Cerebellar nuclear complex (tissue), 1 donor: ENCODE measurements around the gene EPN2.
"Not testable (repeated sequence)": the region's sequence is repeated elsewhere in the genome, so short reads cannot be mapped to it uniquely, and the experiment has no call there.

Source experiments
- DNase-seq, 2 experiments: peaks; one replicate each; lab custom pipeline; 2025; lab: John Stamatoyannopoulos, UW

Gene EPN2

DNA sequence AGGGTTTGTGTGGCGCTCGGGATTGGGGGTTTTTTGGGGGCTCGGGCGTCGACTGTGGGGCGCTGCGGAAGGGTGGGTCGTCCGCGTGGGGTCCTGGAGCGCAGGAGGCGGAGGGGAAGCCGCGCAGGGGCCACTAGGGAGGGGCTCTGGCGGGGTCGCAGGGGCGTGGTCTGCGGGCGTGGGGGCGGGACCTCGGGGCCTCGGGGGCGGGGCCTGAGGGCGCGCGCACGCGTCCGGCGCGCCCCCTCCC, at the start of gene EPN2:
EPN2 (plus strand) TSS at position 228 of the 250 bp plus-strand sequence. CDS start 45,754 bp downstream, outside the sequence.
- not testable (repeated sequence) for DNase-seq

DNA sequence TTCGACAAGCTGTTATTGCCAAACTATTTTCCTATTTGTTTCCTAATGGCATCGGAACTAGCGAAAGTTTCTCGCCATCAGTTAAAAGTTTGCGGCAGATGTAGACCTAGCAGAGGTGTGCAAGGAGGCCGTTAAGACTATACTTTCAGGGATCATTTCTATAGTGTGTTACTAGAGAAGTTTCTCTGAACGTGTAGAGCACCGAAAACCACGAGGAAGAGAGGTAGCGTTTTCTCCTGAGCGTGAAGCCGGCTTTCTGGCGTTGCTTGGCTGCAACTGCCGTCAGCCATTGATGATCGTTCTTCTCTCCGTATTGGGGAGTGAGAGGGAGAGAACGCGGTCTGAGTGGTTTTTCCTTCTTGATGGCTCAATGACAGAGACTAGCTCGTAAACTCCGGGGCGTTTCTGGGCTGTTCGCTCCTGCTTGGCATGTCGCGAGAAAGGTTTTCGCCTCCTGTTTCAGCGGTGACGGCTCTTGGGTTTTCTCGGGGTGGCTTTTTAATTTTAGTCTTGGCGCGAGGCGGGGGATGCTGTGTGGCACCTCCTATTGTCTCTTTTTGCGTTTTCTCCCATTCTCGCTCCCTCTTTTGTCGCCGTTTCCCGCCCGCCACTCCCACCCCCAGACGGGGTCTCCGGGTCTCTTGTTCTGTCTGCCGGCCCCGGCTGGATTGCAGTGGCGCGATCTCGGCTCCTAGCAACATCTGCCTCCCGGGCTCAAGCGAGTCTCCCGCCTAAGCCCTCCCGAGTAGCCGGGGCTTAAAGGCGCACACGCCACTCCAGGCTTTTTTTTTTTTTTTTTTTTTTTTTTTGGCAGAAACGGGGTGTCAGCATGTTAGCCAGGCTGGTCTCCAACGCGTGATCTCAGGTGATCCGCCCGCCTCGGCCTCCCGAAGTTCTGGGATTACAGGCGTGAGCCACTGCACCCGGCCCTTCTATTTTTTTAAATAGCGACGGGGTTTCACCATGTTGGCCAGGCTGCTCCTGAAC, 49.0 kb upstream of the EPN2 start:
- DNase-seq, result not testable (repeated sequence)

DNA sequence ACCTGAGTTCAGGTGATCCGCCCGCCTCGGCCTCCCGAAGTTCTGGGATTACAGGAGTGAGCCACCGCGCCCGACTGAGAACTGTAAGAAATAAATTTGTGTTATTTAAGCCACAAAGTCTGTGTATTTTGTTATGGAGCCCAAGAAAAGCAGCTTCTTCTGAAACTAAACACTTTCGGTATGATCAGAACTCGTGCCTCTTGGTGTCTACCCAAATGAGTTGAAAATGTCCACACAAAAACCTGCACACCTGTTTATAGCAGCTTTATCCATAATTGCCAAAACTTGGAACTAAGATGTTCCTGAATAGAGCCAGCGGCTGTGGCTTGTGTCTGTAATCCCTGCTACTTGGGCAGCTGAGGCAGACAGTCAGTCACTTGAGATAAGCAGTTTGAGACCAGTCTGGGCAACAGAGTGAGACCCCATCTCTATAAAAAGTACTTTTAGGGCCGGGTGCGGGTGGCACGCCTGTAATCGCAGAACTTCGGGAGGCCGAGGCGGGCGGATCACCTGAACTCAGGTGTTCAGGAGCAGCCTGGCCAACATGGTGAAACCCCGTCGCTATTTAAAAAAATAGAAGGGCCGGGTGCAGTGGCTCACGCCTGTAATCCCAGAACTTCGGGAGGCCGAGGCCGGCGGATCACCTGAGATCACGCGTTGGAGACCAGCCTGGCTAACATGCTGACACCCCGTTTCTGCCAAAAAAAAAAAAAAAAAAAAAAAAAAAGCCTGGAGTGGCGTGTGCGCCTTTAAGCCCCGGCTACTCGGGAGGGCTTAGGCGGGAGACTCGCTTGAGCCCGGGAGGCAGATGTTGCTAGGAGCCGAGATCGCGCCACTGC, 48.1 kb upstream of the EPN2 start:
- not testable (repeated sequence) for DNase-seq

DNA sequence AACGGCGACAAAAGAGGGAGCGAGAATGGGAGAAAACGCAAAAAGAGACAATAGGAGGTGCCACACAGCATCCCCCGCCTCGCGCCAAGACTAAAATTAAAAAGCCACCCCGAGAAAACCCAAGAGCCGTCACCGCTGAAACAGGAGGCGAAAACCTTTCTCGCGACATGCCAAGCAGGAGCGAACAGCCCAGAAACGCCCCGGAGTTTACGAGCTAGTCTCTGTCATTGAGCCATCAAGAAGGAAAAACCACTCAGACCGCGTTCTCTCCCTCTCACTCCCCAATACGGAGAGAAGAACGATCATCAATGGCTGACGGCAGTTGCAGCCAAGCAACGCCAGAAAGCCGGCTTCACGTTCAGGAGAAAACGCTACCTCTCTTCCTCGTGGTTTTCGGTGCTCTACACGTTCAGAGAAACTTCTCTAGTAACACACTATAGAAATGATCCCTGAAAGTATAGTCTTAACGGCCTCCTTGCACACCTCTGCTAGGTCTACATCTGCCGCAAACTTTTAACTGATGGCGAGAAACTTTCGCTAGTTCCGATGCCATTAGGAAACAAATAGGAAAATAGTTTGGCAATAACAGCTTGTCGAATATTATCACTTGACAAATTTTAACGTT, 47.3 kb upstream of the EPN2 start:
- not testable (repeated sequence) for DNase-seq

DNA sequence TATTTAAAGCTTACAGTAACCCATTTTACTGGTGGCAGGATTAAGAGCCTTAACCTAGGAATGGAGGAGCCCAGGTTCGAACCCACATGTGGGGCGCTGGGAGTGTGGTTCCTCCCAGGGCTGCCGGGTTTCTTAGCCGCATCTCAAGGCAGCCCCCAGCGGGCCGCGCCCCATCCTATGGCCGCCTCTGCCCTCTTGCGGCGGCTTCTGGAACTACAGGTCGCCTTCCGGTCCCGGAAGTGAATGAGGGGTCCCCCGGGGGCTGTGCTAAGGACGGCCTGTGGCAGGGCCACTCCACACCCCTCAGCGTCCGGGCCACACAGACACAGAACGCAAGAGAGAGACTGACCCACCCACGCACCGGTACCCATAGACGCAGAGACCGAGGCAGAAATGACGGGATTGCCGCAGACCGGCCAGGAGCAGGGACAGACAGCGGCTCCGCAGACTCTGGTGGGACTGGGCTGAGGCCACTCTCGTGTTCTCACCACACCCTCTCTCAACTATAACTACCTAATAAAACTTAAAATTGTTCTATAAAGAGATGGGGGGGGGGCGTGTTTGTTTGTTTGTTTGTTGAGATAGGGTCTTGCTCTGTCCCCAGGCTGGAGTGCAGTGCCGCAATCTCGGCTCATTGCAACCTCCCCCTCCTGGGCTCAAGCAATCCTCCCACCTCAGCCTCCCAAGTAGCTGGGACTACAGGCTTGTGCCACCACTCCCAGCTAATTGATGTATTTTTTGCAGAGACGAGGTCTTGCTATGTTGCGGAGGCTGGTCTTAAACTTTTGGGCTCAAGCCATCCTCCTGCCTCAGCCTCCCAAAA, 40.6 kb upstream of the EPN2 start:
- DNase-seq, result not testable (repeated sequence)

DNA sequence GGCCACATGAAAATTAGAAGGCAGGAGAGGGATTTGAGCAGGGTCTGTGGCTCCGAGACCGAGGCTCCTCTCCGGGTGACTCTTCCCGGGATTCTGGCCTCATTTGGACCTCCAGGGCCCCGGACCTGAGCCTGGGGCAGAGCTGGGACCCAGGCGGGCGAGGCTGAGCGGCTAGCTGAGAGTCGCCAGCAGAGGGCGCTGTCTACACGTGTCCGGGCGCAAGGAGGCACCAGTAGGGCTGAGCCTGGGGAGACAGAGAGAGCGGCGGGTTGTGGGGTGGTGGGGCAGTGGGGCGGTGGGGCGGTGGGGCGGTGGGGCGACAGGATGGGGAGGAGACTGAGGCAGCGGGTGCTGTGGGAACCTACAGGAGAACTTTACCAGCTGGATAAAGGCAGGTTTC, 34.7 kb upstream of the EPN2 start:
- not testable (repeated sequence) for DNase-seq

DNA sequence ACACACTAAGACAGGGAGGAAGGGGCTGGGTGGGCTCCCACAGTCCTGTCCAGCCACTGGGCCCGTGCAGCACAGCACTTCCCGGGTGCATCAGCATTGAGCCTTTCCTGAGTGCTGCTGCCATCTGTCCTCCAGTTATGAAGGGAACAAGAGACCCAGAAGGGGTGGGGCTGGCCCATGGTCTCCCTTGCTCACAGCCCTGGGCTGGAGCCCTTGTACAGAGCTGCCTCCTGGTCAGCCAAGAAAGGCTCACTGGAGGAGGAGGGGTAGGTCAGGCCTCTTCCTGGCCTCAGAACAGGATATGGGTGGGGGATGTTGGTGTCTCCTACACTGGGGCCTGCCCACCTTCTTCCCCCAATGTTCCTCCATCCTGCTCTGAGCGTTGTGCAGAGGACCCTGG, 33.7 kb upstream of the EPN2 start:
- DNase-seq, result not testable (repeated sequence)

DNA sequence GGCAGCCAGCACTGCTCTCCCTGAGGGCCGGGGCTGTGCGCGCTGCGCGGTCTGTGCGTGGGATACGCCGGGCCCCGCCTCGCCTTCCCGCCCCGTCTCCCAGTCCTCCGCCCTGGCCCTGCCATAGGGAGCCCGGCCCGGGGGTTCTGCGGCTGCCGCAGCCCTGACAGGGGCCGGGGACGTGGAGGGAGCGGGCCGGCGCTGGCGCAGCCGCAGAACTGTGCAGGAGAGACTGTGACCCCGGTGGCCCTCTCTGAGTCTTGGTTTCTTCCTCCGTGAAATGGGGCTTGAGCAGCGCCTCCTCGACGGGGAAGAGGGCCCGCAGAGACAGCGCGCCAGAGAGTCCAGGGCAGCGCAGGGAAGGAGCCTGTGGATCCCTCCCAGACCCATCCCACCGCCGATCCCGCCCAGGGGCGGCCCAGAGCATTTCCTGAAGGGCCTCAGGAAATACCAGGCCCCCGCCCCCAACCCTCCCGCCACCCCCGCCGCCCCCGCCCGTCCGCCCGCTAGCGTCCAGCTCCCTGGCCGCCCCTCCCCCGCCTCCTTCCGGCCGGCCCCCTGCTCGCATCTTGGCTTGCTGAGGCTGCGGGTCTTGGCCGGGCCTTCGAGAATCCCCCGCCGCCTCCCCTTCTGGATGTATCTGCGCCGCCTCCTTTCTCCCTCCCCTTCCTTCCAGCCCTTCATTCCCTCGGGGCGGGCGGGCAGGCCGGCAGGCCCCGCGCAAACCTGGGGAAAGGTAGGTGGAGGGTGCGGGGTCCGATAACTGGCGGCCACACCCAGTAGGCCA, 21.9 kb upstream of the EPN2 start:
- DNase-seq, result not testable (repeated sequence)

DNA sequence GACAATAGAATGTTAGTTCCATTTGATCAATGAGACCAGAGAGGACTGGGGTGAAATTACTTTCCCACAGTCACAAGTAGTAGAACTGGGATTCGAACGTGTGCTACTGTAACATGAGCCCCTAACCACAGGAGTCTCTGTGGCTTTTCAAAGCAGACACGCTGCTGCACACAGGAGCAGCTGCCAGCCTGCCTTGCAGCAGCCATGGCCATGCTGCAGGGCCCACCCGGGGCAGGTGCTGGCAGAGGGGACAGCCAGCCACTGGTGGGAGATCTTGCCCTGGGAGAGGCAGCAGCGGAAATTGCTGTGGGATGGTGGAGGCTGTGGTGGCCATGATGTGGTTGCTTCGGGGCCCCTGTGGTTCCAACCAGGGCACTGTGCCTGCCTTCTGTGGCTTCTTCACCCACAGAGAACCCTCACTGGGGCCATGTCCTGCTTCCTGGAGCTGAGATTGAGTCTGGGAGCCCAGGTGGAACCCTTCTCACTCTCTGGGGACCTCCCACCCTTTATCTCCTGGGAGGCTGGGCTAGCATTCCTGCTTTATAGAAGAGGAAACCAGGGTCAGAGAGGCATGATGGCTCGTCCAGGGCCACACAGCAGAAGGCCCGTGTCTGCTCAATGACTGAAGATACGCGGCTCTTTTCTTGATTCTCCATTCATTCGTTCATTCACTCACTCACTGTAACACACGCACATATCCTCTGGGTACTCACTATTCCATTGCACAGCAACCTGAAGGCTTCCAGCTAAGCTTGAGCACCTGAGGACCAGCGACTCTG, 20.8 kb upstream of the EPN2 start:
- not testable (repeated sequence) for DNase-seq

DNA sequence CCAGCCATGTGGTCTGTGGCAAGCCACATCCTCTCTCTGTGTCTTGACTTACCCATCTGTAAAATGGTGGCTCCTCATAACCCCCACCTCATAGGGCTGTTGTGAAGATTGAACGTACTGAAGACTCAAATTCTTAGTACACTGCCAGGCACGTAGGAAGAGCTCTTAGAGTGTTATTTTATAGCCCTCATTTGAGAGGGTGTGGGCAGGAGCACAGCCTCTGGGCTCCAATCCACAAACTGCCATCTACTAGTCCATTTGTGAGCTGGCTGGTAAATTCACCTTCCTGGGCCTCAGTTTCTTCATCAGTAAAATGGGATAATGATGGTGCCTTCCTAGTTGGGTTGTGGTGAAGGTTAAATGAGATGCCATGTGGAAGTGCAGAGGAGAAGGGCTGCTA, 18.3 kb upstream of the EPN2 start:
- DNase-seq, result not testable (repeated sequence)

DNA sequence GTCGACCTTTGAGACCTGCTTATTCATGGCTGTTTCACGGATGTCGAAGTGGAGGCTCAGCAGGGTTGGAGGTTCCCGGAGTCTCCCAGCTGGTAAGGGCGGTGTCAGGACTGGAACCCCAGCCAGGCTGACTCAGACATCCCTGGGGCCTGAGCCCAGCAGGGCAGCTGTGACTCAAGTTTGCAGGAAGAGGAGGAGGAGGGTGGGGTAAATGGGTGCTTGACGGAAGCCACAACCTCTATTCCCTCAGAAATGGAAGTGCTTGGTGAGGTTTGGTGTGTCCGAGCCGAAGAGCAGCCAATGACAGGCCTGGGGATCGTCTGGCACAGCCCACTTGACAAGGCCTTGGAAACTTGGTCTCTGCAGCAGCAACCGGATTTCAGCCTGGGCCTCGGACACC, 17.8 kb upstream of the EPN2 start:
- DNase-seq, result not testable (repeated sequence)

DNA sequence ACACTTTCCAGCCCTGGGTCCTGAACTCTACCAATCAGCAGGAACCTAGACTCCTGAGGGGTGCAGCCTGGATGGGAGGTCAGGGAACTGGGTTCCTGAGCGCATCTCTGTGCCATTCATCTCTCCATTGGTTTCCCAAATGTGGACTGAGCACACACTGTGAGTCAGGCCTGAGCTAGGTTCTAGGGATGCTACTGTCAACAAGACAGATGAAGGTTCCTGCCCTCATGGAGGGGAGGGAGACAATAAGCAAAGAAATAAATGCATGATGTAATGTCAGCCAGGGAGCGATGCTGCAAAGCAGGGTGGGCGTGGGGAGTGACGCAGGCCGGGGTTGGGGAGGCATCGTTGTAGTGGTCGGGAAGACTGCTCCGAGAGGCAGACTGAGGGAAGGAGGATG, 17.0 kb upstream of the EPN2 start:
- not testable (repeated sequence) for DNase-seq

DNA sequence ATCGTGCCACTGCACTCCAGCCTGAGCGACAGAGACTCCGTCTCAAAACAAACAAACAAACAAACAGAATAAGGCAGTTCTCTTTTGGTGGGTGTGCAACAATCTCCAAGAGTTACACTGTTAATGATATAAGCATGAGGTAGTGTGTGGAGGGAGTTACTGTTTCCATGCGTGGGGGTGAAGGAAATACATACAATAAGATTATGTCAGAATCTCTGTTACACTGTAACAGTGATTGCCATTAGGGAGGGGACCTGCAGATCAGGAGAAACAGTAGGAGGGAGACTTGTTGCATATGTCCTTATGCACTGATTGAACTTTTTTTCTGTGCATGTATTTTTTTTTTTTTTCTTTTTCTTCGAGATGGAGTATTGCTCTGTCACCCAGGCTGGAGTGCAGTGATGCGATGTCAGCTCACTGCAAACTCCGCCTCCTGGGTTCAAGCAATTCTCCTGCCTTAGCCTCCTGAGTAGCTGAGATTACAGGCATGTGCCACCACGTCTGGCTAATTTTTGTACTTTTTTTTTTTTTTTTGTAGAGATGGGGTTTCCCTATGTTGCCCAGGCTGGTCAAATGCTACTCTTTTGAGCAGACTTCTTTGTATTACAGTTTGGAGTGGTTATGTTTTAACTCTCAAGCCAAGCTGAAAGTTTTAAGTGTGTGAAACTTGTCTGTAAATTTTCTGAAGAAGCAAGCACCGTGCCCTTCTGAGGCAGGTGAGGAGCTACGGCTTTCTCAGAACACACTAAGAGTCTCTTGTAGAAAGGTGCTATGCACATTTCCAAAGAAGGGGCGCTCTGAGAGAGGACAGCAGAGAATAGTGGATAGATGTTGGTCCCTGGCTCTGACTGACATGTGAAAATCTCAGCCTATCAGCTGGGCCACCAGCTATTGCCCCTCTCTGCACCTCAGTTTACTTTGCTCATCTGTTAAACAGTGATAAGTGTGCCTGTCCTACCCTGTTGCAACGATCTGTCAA, 10.3 kb upstream of the EPN2 start:
- DNase-seq, result not testable (repeated sequence)

DNA sequence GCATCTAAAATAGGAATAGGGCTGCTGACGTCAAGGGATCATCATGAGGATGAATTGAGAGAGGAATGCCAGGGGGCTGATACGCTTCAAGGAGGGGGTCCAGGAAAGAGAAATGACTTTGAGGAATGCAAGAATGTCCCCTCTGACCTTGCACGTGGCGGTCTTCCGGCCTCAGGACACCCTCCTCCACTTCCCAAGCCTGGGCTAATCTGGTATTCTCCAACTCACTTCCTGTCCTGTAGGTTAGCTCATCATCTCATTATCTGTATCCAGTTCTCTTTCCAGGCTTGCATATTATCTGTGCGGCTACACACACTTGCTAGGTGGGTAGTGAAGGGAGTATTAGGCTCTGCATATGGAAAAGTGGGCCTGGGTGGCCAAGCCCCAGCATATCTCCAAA, 2.5 kb upstream of the EPN2 start:
- not testable (repeated sequence) for DNase-seq

DNA sequence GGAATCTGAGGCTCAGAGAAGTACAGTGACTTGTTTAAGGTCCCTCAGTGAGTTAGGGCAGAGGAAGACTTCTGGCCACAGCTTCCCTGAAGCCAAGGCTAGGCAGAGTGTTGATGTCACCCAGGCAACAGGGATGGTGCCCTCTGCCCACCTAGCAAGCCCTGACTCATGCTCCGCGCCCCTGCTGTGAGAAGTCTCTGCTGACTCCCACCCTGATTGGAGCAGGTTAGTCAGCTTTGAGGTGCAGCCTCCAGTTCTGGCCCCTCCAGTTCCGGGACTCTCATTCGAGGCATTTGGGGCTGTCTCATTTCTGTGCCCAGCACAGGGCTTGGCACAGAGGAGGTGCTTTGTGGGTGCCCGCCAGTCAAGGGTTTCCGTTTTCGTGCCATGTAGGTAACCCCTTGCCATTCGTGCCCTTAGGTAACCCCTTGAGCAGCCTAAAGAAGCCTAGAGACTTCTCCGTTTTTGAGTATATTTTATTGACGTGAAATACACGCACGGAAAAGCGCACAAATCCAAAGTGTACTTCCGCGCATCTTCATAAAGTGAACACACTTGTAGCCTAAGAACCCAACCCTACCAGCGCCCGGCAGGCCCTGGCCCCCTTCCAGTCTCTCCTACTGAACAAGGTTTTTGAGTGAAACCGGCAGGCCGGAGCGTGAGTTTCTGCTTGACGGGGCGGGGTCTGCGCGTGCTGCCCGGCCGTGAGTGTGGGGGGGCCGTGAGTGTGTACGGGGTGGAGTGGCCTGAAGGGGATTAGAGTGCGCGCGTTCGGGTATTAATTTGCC, 621 bp upstream of the EPN2 start:
- DNase-seq, result not testable (repeated sequence)

DNA sequence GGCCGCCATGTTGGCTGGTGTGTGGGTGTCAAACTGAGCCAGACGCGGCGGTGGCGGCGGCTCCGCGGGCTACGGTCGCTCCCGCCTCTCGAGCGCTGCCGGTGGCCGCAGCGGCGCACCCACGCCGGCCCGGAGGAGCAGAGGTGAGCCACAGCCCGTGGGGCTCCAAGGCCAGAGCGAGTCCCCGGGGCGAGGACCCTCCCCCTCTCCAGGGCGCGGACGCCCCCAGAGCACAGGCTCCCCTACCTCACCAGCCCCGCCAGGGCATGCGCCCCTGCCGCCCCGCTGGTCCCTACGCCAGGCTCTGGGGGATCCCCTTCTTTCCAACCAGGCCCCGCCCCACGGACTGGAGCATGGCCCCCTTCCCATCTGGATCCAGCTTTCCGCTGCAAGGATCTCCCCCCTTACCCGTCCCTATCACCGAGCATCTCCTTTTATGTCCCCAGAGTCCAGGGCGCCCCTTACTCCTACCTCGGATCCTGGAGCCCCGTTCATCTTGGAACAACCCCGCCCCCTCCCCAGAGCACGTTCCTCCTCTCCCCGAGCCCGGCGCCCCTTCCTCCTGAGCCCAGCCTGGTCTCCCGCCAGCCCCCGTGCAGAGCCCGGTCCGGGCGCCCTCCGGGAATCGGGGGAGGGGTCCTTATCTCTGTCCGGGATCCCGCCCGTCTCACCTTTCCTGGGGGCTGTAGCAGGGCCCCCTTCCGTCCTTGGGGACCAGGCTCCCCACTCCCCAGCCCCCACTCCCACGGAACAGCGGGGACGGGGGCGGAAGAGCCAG, 412 bp downstream of the EPN2 start:
- no peak for DNase-seq

DNA sequence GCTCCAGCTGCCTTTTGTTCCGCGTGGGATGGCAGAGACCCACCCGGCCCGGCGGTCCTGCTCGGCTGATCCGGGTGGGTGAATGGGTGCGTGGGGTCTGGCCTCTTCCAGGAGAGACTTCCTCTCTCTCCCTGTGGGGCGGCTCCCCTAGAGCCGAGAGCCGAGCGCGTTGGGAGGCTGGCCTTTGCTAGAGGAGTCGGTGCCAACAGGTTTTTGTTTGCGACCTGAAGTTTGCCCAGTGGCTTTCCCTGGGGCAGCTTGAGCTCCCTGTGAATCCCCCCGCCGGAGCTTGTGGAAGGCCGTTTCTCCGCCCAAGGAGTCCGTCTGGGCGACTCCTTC, 970 bp downstream of the EPN2 start:
- DNase-seq, result no peak
